ENCODE data around the gene NOXO1. TPM values are rescaled to one million over a fixed set of nuclear protein-coding genes. Genes with fewer than 3 reads are reported as not detected.

The NOXO1 gene
- total and polyA plus RNA-seq, 9 of the 15 experiments (the other 6 are each of a cell fraction or from before 2014, with no cell fraction given): not detected

- TF ChIP-seq JUND (IDR thresholded peaks at IDR 0.05; ENCODE audit: borderline replicate concordance, low read depth, low read length): peak; percentile 66; the same call in 1 of the 2 replicates
- no peak for TF ChIP-seq JUND (tag; IDR thresholded peaks at IDR 0.05; ENCODE audit: borderline replicate concordance, low read depth, low read length)
- no peak for TF ChIP-seq LEF1 (IDR thresholded peaks at IDR 0.05)
- peak; percentile 89 for TF ChIP-seq GMEB1 (CRISPR knock-in tag; IDR thresholded peaks at IDR 0.05)
- no peak for TF ChIP-seq TSHZ1 (CRISPR knock-in tag; IDR thresholded peaks at IDR 0.05)
- TF ChIP-seq NKRF (IDR thresholded peaks at IDR 0.05; ENCODE audit: borderline replicate concordance): no peak
- no peak for TF ChIP-seq HINFP (tag; conservative IDR thresholded peaks at IDR 0.05; ENCODE audit: low read depth)
- TF ChIP-seq ZC3H4 (CRISPR knock-in tag; IDR thresholded peaks at IDR 0.05; ENCODE audit: borderline replicate concordance): no peak
- no peak for TF ChIP-seq HSF4 (CRISPR knock-in tag; IDR thresholded peaks at IDR 0.05; ENCODE audit: borderline replicate concordance)
- TF ChIP-seq SRSF3 (IDR thresholded peaks at IDR 0.05; ENCODE audit: insufficient read depth, low read length): no peak
- TF ChIP-seq TCF7L2 (IDR thresholded peaks at IDR 0.05; ENCODE audit: low read depth, low read length): no peak
- TF ChIP-seq E2F6 (IDR thresholded peaks at IDR 0.05; ENCODE audit: borderline replicate concordance in 1 of 2, extremely low read depth in 1 of 2, insufficient read depth in 1 of 2, insufficient read length in 1 of 2, low read depth in 1 of 2, low read length in 1 of 2, poor library complexity in 1 of 2, severe bottlenecking in 1 of 2): peak; percentile 37 to 45
- TF ChIP-seq NFATC3 (IDR thresholded peaks at IDR 0.05): no peak
- no peak for TF ChIP-seq ZNF445 (CRISPR knock-in tag; IDR thresholded peaks at IDR 0.05; ENCODE audit: low read depth)
- TF ChIP-seq GABPA (tag; conservative IDR thresholded peaks at IDR 0.05; ENCODE audit: low read depth): peak; percentile 65
Observed at GRCh38 chr16:1959269-1960039, 21.8 kb downstream of the NOXO1 start, which contains the start of gene NDUFB10 (continued).

Data from K562 (cell line).